HG02943 (cell line): ENCODE results near the gene DMD.
"Not testable (repeated sequence)": the region's sequence is repeated elsewhere in the genome, so short reads cannot be mapped to it uniquely, and the experiment has no call there.

Experiments used
- ATAC-seq: cut with Tn5 transposase; IDR thresholded peaks from one replicate; pipeline ENCODE4 v1.9.1; 2021; ENCODE audit warnings: mild to moderate bottlenecking, low read depth, moderate library complexity; ENCODE audit not compliant: unreplicated experiment

The DMD gene

DNA sequence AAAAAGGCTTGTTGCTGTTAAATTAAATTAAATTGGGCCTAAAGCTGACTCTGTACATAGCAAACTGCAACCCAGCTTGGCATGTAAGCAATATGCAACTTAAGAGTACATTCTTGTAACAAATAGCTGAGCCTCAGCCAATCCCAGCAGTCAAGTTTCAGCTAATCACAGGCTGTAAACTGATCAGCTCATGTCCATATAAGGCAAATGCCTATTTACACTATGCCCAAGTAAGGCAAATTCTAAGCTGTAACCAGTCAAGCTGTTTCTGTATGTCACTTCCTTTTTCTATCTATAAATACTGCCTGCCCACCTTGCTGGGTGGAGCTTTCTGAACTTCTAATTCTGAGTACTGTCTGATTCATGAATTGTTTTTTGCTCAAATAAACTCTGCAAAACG lies 1710.4 kb downstream of the DMD start:
- ATAC-seq = no peak

DNA sequence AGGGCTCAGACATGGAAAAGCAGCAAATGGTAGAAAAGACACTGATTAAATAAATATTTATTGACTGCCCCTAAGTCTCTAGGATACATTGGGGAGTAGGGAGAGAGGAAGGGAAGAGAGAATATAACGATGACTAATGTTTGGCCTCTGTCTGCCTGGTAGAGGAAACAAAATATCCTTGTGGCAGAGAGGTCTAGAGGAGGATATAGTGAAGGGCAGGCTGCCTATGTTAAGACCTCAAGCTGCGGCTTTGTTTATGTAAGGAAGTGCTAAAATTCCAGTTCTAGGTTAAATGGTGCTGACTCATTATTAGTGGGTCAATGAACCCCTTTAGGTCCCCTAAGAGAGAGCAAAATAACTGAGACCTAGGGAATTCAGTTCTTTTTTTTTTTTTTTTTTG lies 1712.2 kb downstream of the DMD start:
- ATAC-seq = no peak

DNA sequence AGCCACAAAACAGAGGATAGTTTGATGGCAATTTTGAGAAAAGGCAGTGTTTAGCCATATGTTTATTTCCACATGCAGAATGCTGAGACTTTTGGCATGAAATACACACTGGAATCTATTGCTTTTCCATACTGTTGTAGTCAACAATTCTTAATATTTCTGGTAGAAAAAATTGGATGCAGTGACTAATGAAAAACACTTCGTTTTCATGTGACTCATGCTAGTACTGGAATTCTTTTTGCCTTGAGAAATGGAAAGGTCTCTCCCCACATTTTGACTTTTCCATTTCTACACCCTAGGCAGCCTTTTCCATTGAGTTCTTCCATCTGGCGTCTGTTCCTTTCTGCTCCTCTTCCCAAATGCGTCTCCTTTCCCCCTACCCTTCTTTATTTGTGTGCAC lies 1714.3 kb downstream of the DMD start:
- ATAC-seq = no peak

DNA sequence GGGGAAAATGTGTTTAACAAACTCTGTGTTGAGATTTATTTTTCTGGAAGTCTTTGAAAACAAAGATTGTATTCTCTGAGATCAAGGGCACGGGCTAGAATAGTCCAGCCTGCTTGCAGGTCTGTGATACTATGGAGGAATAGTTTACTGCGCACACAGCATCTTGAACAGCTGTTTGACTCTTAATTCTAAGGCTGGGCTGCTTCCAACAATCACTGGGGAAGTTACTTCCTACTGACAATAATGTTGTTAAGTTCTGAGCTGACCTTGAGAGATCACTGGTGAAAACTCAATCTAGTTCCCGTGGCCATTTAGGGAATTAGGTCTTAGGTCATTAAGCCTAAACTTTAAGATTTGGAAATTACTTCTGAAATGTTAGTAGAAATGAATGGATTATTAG lies 1723.4 kb downstream of the DMD start:
- ATAC-seq = no peak

DNA sequence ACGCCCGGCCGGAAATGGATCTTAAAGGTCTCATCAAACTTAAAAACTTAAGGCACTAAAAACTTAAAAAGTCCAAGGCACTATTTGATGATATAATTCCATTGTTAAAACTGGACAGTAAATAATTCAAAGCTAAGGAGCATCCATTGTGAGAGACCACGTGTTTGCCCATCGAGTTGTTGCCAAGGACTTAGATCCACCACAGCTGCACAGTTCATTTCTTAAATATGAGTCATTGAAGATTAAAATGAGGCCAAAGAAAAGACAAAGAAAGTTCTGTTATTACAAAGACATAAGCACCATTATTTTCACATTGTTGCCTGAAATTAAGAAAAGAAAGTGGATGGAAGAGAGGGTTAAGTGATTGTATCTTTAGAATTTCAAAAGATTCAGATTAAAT lies 1728.0 kb downstream of the DMD start:
- no peak for ATAC-seq

DNA sequence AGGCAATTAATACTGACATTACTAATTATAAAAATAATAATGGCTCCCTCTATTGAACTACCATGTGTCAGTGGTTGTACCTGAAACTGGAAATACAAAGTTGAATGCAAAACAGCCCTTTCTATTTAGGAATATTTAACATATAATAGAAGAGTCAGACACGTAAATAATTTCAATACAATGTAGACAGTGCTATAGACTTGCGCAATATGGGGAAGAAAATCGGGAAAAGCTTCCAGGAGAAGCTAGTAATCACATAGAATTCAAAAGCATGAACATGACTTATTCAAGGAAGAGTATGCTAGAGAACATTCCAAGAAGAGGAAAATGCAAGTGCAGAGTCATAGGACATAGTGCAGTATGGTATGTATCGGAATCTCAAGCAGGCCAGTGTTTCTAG lies 1730.7 kb downstream of the DMD start:
- ATAC-seq = no peak

DNA sequence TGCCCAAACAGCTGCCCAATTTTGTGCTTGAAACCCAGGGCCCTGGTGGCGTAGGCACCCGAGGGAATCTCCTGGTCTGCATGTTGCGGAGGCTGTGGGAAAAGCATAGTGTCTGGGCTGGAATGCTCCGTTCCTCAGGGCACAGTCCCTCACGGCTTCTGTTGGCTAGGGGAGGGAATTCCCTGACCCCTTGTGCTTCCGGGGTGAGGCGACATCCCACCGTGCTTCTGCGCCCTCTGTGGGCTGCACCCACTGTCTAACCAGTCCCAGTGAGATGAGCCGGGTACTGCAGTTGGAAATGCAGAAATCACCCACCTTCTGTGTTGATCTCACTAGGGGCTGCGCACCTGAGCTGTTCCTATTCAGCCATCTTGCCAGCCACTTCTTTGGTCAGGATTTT lies 1740.1 kb downstream of the DMD start:
- ATAC-seq = no peak

DNA sequence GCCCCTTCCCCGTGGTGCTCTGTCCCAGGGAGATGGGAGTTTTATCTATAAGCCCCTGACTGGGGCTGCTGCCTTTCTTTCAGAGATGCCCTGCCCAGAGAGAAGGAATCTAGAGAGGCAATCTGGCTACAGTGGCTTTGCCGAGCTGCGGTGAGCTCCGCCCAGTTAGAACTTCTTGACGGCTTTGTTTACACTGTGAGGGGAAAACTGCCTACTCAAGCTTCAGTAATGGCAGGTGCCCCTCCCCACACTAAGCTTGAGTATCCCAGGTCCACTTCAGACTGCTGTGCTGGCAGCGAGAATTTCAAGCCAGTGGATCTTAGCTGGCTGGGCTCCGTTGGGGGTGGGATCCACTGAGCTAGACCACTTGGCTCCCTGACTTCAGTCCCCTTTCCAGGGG lies 1740.6 kb downstream of the DMD start:
- ATAC-seq = not testable (repeated sequence)

DNA sequence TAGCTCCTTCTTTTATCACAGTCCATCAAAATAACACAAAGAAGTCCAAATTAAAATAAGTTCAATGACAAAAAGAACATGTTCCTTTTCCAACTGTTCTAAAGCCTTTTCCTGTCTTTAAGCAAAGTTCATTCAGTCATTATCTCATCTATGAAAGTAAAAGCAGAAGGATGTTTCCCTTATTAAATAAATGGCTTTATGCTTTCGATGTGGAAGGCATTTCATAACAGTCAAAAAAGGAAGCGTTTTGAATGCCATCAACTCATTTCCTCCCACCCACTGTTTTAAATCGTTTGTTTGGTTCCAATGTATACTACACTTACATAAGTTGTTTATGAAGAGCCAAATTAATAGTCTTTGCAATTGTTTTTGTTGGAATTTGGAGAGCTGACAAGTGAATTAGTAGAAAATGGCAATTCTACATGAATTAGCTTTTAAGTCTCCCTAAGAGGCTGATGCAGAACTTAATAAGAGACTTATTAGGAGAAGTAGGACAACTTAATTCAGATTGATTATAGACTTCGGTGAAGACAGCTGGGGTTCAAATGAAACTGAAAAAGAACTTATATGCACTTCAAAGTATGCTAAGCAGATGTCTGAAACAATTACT lies 1746.9 kb downstream of the DMD start:
- ATAC-seq = no peak

DNA sequence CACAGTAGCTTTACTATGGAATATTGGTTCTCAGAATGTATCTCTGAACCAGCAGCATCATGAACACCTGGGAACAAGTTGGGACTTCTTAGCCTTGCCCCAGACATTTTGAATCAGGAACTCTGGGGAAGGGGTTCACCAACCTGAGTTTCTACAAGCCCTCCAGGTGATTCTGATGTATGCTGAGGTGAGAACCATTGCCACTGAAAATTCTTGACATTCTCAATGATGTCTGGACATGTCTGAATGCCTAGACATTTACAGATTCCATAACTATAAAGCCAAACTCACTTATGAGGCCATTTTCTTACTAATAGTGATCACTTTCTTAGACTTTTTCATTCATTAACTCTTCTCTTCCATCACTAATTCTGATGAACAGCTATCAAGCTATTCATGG lies 1750.1 kb downstream of the DMD start:
- ATAC-seq = no peak

DNA sequence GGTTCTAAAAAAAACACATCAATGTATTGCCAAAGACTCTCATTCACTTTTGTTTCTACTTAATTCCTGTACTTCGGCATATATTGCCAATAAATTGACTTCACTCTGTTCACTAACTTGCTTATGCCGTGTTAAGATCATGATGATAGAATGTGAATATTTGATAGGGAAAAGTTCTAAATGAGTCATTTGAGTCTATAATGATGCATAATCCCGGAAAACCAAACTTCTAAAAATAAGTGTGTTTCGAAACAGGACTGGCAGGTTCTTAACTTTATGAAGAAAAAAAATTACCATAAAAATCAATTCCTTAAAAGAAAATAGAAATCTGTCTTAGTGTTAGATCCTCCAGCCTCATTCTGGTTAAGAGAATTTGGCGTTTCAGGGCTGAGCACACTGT lies 1752.0 kb downstream of the DMD start:
- ATAC-seq = no peak

DNA sequence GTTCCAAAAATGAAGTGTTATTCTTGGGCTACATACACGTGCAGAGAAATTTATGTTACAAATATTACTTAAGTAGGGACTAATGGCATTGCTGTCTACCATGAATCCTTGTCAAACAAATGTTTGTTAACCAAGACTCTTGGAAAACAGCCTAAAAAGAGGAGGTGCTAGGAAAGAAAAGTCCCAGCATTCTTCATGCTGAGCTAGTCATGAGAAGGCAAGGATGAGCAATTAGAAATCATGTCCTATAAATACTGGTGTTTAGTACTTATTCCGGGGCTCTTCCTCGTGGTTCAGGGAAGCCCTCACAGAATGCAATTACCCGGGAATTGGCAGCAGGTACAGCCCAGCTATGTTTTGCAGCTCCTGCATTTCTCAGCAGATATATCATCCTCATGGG lies 1761.4 kb downstream of the DMD start:
- no peak for ATAC-seq

DNA sequence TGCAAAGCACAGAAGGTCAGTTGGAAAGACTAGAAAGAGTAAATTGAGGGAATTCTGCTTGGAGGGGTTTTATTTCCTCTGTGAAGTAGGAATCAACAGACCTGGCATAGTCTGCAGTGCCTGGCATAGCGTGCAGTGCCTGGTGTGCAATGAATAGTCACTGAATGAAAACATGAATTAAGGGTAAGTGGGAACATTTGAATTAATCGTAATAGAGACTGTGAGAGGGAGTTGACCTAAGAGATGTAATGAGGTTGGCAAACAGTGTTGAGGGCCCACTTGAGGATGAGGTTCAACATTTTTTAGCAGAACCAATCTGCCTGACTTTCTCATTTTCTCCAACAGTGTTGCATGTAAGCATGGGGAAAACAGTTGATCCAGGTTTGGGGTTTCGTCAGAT lies 1762.3 kb downstream of the DMD start:
- no peak for ATAC-seq

DNA sequence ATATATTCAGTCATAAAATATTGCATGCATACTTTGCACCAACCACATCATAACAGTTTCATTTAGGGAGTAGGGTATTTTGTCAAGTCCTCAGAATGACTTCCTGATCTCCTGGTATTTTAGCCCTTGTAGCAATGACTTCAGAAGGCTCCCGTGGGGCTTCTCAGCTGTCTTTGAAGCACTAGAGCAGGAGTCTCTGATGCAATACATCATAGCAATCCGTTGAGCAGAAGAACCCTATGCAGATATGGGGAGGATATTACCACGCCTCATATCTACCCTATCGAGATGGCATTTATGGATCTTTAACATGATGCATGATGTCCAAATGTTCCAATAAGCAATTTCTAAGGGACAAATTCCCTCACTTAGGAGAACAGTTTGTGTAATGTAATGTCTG lies 1765.8 kb downstream of the DMD start:
- ATAC-seq = no peak

DNA sequence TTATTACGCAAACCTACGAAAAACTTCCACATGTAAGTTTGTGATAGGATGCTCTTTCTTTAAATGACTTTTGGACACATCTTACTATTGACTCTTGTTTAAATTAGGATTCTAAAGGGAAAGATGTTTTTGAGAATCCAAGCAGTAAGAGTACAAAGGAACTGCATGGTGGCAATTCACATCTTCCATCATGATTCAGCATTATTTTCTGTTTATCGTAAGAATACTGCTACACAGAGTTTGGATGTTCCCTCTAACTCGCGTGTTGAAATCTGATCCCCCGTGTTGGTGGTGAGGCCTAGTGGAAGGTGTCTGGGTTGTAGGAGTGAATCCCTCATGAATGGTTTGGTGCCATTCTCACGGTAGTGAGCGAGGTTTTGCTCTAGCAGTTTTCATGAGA lies 1767.7 kb downstream of the DMD start:
- no peak for ATAC-seq

DNA sequence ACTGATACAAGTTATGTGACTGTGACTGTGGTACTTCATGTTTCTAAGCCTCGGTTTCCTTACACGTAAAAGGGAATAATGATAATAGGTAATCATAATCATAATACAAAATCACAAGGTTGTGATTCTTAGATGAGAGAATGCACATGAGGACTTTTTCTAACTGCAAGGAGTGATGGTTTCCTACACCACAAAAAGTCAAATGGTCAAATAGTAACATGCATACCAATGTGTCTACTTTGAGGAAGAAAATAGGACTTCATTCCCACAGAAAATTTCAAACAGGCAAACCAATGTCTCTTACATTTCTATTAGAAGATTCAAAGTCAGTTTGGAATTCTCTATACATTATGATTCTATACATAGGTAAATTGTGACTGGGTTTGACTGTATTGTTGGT lies 1770.8 kb downstream of the DMD start:
- ATAC-seq = no peak

DNA sequence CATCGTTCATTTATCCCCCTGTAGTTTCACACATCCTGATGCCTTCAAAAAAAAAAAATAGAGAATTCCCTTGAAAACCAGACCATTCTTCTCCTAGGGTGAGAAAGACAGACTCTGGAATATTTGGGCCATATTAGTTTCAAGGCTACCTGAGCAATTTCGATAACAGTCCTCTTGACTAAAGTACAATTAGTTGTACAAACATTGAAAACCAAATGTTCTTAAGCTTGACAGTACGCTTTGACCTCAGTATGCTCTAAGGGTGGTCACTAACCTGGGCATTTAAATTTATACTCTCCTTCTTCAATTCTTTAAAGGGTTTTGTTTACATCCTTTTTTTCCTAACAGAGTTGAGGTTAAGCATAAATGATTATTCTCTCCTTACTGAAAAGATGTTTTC lies 1774.9 kb downstream of the DMD start:
- ATAC-seq = no peak

DNA sequence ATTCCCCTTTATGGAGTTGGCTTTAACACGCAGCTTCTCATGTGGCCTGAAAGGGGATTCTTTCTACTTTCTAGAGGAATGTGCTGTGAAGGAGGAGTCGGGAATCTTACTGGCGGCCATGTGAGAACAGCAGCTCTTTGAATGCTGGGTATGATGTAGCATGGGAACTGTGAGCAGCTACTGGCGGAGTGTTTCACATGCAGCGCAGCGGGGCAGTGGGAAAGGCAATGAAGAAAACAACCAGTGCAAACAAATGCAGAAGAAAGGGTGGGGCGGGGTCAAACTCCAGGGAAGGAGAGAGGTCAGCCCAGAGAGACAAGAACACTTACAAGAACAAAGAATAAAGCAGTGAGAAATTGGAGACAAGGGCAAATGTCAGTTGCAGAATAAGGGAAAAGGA lies 1775.8 kb downstream of the DMD start:
- no peak for ATAC-seq

DNA sequence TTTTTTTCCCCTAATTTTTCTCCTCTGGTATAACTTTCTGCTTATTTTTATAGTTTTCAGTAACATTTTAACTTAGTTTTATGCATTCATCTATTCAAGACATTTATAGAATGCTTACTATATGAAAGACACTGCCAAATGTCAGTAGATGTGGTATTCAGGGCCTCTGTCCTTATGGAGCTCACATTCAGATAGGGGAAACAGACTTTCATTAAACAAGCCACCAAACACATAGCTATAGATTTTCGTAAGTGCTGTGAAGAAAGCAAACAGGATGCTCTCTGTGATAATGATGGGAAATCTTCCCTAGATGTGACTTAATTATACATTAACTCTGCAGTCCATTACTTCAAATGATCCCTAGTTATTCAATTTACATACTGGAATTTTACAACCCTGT lies 1777.5 kb downstream of the DMD start:
- no peak for ATAC-seq

DNA sequence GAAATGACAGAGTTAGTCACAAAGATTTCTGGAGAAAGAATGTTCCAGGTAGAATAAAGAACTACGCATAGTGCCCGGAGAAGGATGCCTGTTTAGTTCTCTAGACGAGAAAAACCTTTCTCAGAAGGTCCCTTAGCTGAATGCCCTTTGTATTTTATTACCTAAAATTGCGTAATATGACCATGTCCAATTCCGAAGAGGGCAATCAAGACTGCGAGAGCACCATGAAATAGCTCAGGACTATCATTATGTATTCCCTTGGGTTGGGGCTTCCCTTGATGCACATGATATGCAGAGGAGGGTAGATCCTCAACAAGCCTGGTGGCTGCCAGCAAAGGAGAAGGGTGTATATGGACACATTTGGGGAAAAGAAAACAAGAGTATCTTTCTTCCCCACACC lies 1781.4 kb downstream of the DMD start:
- ATAC-seq = no peak

DNA sequence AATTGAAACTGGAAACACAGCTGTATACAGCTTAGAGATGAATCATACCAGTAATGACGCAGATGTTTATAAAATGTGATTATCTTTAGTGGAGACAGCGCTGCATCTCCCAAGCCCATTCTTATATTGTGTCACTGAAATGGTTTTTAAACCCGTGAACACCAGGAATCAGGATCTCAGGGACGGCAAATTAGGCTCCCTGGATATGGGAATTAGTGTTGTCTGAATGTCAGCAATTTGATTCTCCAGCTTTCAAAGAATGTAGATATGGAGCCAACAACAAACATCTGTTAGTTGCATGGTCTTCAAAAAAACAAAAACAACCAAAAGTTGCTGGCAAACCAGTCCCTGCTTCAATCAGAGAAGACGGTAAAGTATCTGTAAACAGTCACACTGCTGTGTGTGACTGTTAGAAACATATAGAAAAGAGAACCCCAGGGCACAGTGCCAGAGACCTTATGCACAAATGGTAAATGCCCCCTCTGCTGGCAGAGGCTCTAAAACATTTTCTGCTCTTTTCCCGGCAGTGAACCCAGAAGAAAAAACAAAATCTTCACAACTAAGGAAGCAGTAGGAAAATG lies 1787.7 kb downstream of the DMD start:
- ATAC-seq = no peak

DNA sequence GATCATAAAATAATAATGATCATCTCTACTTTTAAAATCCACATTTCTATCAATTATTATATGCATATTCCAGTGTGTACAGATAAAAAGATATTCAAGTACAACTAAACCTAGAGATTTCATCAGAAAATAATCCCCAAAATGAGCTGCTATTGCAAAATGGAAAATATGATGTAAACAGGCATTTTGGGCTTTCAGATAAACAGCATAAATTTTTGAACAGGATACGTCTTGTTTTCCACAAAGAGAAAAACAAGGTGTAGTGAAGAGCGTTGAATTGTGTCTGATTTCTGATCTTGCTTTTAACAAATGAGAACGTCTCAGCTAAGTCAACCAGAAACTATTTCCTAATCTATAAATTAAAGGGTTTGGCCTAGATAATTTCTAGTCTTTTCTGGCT lies 1789.9 kb downstream of the DMD start:
- ATAC-seq = no peak

DNA sequence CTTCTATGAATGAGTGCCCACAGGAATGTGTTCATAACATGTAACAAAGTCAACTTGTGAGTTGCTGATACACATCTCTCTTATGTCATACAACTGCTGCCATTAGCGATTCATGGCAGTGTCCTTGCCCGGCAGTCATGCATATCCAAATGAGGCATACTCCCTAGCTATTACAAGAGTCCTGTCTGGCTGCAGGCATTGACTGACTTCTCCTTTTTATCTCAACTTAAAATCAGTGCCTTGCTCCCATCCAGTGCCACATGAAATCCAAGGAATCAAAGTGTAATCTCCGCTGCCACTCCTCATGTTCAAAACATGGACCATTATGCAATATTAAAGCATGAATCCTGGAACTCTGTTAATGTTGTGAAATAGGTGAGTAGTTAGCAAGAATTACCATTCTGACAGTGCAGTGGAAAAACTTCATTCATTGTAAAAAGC lies 1790.6 kb downstream of the DMD start:
- no peak for ATAC-seq
